ENCODE measurements around the gene LCP1.

LCP1 gene

GRCh38 chr13:46121033-46121432, 60.9 kb downstream of the LCP1 start:
- DNase-seq (ENCODE audit: low read depth): peak; percentile 14

GRCh38 chr13:46119883-46120614, 61.9 kb downstream of the LCP1 start:
- no peak for TF ChIP-seq CTCF (conservative IDR thresholded peaks at IDR 0.05; ENCODE audit: control insufficient read depth, insufficient read depth, low read depth, low read length)
- peak; percentile 64 for DNase-seq (ENCODE audit: low read depth)
- no peak overlapping the region for H3K4me3 ChIP-seq (ENCODE audit: control insufficient read depth, low read depth, low read length)

More at GRCh38 chr13:46121033-46121432, 60.9 kb downstream of the LCP1 start:
- no peak for TF ChIP-seq CTCF (conservative IDR thresholded peaks at IDR 0.05; ENCODE audit: control insufficient read depth, insufficient read depth, low read depth, low read length)
- H3K4me3 ChIP-seq (ENCODE audit: control insufficient read depth, low read depth, low read length): no peak overlapping the region

GRCh38 chr13:46116653-46117502, 65.1 kb downstream of the LCP1 start:
- no peak for DNase-seq (ENCODE audit: low read depth)
- TF ChIP-seq CTCF (conservative IDR thresholded peaks at IDR 0.05; ENCODE audit: control insufficient read depth, insufficient read depth, low read depth, low read length): no peak
- no peak overlapping the region for H3K4me3 ChIP-seq (ENCODE audit: control insufficient read depth, low read depth, low read length)

- no peak for DNase-seq (ENCODE audit: low read depth)
- TF ChIP-seq CTCF (conservative IDR thresholded peaks at IDR 0.05; ENCODE audit: control insufficient read depth, insufficient read depth, low read depth, low read length): no peak
- no peak overlapping the region for H3K4me3 ChIP-seq (ENCODE audit: control insufficient read depth, low read depth, low read length)
Observed at GRCh38 chr13:46114613-46115012, 67.4 kb downstream of the LCP1 start.

GRCh38 chr13:46113596-46113995, 68.4 kb downstream of the LCP1 start:
- DNase-seq (ENCODE audit: low read depth): peak; percentile 30
- TF ChIP-seq CTCF (conservative IDR thresholded peaks at IDR 0.05; ENCODE audit: control insufficient read depth, insufficient read depth, low read depth, low read length): no peak
- no peak overlapping the region for H3K4me3 ChIP-seq (ENCODE audit: control insufficient read depth, low read depth, low read length)

- no peak for TF ChIP-seq CTCF (conservative IDR thresholded peaks at IDR 0.05; ENCODE audit: control insufficient read depth, insufficient read depth, low read depth, low read length)
- DNase-seq (ENCODE audit: low read depth): no peak
- H3K4me3 ChIP-seq (ENCODE audit: control insufficient read depth, low read depth, low read length): no peak overlapping the region
Observed at GRCh38 chr13:46111151-46111550, 70.8 kb downstream of the LCP1 start.
